ENCODE data around the gene RILPL2.
"Not testable (repeated sequence)": the region's sequence is repeated elsewhere in the genome, so short reads cannot be mapped to it uniquely, and the experiment has no call there.

Gene RILPL2

GRCh38 chr12:123401753-123402683, 34.5 kb downstream of the RILPL2 start:
- DNase-seq, result no peak

DNA sequence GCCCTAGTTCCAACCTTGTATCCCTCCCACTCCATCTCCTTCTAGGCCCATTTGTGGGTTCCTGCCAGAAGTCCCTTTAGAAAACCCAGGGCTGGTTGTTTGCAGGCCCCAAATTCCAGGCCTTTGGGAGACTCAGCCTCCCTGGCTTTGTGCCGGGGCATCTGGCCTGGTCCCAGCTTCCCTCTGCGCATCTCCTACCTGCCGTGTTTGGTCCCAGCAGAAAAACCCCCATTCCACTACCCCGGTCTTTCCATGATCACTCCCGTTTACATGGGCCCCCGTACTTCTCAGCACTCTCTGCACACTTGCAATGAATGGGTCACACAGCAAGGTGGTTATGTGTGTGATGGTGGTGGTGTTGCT, 37.2 kb downstream of the RILPL2 start:
- no peak for DNase-seq

- DNase-seq, result no peak
Observed at GRCh38 chr12:123398550-123399254, 37.8 kb downstream of the RILPL2 start.

- no peak for DNase-seq
Observed at GRCh38 chr12:123398177-123398549, 38.3 kb downstream of the RILPL2 start.

GRCh38 chr12:123397400-123397799, 39.1 kb downstream of the RILPL2 start:
- DNase-seq, result no peak

DNA sequence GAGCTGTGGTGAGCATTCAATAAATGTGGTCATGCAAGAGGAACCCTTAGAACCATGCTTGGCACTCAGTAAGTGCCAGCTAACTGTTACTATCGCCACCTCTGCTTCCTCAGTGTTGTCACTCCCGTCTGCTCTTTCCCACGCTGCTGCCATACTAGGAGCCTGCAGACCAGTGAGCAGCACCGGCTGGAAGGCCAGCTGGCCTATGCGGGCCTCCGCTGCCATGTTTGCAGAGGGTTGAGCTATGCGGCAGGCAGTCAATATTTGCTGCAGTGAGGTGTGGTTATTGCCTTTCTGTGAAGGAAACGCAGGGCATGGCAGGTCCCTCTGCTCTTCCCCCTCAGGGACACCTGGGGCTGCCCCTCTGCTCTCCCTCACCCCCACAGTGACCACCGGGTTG, 39.5 kb downstream of the RILPL2 start:
- DNase-seq, result no peak

DNA sequence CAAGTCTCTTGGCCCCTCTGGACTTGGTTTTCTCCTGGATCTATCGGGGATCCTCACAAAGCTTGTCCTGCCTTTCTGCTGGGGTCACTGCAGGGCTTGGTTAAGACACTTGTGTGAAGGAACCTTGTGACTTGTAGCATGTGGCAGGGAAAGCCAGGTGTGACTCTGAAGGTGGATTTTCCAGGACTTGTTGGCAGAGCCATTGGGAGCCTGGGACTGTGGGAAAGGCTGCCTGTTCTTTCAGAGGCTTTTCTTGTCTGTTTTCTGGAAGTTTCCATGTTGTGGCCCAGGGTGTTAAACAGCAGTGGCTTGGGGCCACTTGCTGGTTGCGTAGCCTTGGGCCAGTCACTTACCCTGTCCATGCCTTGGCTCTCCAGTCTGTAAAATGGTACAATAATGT, 39.9 kb downstream of the RILPL2 start:
- DNase-seq, result no peak

DNA sequence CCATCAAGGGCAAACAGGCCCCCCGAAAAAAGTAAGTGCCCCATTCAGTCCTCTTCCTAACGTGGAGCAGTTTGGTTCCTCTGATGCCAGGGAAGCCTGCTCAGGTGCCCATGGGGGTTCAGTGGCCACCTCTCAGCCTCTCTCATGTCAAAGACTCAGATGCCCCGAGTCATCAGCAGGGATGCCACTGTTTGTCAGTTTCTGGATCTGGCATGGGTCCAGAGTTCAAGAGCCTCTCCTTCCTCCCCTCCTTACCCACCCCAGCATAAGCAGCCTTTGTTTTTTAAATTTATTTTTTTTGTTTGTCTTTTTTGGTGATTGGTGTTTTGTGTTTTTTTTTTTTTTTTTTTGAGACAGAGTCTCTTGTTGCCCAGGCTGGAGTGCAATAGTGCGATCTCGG, 41.2 kb downstream of the RILPL2 start:
- no peak for DNase-seq

DNA sequence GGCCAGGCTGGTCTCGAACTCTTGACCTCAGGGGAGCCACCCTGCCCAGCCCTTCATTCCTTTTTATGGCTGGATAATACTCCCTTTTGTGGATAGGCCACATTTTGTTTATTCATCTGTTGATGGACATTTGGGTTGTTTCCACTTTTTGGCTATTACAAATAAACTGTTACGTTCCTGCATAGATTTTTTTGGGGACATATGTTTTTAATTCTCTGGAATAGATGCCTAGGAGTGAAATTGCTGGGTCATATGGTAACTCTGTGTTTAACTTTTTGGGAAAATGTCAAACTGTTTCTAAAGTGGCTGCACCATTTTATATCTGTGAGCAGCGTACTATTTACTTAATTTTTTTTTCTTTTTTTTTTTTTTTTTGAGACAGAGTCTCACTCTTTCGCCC, 42.7 kb downstream of the RILPL2 start:
- no peak for DNase-seq

GRCh38 chr12:123391546-123392343, 44.7 kb downstream of the RILPL2 start:
- DNase-seq, result no peak

DNA sequence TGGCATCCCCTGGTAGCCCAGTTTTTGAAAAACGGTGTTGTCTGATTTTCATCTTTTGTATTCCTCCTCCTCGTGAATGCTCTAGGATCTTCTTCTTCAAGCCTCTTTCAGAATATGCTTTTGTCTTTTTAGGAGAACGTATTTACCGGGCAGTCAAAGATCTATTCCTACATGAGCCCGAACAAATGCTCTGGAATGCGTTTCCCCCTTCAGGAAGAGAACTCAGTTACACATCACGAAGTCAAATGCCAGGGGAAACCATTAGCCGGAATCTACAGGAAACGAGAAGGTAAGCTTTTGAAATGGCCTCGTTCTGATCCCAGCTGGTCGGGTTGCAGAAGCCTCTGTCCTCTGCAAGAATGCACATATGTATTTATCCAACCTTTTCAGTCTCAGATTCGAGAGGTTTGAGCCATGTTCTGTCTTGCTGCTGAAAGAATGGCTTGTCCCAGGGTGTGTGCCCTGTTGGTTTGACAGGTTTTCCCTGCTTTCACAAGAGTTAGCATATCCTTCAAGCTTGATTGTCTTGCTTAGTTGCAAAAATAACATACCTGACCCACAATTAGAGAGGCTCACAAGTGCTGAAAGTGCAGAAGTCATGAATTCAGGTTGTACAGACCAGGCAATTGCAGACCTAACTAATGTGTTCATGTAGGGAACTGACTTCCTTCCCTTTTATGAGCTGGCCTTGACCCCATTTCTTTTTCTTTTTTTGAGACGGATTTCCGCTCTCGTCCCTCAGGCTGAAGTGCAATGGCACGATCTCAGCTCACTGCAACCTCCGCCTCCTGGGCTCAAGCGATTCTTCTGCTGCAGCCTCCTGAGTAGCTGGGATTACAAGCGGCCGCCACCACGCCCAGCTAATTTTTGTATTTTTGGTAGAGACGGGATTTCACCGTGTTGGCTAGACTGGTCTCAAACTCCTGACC, 45.7 kb downstream of the RILPL2 start:
- no peak for DNase-seq

DNA sequence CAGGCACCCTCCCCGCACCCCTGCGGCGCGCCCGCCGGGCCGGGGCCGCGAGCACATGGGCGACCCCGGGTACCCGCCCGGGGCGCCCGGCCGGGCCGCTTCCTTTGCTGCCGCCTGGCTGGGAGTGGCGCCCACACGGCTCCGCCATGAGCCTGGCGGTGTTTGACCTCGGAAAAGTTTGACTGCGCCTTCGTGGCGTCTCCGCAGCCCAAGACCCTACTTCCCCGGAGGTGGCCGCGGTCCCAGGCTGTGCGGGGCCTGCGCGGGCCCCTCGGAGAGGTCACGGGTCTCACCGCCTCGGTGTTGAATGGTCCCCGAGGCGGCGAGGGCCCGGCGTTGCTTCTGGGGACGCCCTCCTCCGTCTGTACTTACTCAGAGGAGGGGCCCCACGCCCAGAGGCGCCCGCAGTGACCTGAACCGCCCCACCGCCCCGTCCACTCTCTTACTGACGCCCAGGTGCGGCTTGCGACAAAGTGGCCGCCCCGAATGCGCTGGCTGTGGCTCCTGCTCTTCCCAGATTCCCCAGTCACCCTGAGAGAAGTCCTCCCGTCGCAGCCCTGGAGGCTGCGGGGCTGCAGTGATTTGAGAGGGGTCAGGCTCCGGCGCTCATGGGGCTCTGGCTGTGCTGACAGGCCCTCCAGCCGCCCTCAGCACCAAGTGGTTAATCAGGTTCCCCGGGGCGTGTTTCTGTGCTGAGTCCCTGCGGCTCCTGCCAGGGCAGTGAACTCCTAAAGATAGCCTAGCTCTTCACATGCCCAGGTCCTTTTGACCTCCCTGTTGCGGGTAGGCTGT, 46.7 kb downstream of the RILPL2 start:
- peak; percentile 50 for DNase-seq

DNA sequence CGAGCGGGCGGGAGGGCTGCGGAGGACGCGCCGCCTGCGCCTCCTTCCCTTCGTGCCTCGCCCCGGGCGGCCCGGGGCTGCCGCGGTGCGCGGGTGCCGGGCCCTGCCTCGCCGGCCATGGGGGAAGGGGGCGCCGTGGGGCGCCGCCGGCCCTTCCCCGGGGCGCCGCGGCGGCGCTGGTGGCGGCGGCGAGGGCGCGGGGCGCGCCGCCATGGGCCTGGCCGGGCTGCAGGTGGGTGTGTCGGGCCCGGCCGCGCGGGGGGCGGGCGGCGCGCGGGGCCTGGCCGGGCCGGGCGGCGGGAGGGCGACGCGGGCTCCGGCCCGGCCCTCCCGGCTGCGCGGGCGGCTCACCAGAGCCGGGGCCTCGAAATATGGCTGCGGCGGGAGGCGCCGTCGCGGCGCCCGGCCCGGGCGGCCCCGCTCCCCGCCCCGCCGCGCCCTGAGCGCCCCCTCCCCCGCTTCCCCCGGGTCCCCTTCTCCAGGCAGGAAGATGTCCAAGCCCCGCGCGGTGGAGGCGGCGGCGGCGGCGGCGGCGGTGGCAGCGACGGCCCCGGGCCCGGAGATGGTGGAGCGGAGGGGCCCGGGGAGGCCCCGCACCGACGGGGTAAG, 47.4 kb downstream of the RILPL2 start:
- peak; percentile 62 for DNase-seq

GRCh38 chr12:123388177-123388950, 48.1 kb downstream of the RILPL2 start:
- peak; percentile 89 for DNase-seq

GRCh38 chr12:123387508-123388176, 48.8 kb downstream of the RILPL2 start:
- DNase-seq, result no peak

GRCh38 chr12:123385536-123385935, 50.9 kb downstream of the RILPL2 start:
- DNase-seq, result not testable (repeated sequence)

DNA sequence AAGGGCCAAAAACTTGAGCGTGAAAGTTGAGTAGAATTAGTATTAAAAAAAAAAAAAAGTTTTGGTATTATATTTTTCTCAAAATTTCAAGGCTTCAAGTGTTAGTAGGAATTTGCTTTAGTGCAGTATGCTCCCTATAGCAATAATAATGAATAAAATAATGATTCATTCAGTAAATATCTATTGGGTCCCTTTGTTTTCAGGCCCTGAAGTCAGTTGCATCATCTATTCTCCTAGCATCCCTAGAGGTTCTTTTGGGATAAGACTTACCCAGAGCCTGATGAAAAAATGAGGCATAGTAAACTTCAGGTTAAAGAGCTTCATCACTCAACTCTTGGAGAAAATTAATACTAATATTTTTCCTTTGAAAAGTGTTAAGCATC, 51.5 kb downstream of the RILPL2 start:
- DNase-seq, result peak; percentile 35

GRCh38 chr12:123384318-123384993, 52.0 kb downstream of the RILPL2 start:
- DNase-seq, result peak; percentile 78

DNA sequence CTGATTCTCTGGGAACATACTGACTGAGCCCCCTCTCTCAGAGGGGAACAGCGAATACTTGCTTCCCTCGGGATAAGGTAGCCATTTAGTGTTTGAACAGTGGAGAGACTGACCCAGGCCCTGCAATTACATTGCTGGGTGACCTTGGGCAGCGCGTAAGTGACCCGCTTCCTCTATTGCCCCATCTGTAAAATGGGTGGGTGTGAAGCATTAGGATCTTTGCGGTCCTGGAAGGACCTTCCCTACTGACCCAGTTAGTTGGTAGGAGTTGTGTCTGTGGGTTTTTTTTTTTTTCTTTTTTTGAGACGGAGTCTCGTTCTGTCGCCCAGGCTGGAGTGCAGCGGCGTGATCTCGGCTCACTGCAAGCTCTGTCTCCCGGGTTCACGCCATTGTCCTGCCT, 53.8 kb downstream of the RILPL2 start:
- DNase-seq, result no peak
